Choroid plexus epithelial cell (primary cell): ENCODE data around the gene STARD3.

Experiments used
- DNase-seq: peaks from one replicate; pipeline ENCODE4 v3.0.0-alpha.2; 2010; ENCODE audit warnings: low read depth
- H3K4me3 ChIP-seq: 2 replicates; pipeline ENCODE4 v1.5.1; 2011; ENCODE audit warnings: low read depth, mild to moderate bottlenecking, control low read depth, low read length, moderate library complexity
- TF ChIP-seq, protein P1 (sequence below): conservative IDR thresholded peaks from 2 replicates; pipeline ENCODE4 v1.5.1; 2011; ENCODE audit warnings: low read depth, mild to moderate bottlenecking, control low read depth, inconsistent platforms, low read length, moderate library complexity

The STARD3 gene

DNA sequence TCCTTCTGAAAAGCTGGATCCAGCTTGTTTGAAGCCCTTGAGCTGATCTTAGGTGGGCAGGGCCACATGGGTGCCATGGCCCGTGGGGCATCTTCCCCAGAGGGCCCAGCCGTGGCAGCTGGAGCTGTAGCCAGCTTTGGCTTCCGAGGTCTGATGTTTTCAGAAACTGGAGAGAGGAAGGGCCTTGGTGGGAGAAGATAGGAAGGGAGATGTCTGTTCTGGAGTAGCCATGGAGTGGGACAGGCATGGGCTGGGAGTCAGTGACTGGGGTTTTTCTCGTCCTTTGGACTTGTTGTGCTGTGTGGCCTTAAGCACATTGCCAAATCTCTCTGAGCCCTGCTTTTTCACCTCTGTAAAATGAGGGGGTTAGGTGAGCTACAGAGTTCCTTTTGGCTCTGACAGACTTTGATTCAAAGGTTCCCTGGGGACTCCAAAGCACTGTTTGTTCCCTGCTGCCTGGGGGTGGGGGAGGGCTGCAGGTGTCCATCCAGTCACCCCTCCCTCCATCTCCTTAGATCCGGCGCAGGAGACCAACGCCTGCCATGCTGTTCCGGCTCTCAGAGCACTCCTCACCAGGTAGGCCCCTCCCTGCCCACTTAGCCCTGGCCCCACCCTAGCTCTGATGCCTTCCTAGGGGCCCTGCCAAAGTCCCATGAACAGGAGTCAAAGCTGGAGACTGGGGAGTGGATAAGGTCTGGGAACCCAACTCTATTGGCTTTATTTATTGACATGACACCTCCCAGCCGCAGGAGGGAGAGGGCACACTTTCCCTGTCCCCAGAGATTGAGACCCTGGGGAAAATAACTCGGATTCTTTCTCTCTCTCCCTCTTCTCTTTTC, 8.1 kb upstream of the STARD3 start:
- TF ChIP-seq, protein P1, sequence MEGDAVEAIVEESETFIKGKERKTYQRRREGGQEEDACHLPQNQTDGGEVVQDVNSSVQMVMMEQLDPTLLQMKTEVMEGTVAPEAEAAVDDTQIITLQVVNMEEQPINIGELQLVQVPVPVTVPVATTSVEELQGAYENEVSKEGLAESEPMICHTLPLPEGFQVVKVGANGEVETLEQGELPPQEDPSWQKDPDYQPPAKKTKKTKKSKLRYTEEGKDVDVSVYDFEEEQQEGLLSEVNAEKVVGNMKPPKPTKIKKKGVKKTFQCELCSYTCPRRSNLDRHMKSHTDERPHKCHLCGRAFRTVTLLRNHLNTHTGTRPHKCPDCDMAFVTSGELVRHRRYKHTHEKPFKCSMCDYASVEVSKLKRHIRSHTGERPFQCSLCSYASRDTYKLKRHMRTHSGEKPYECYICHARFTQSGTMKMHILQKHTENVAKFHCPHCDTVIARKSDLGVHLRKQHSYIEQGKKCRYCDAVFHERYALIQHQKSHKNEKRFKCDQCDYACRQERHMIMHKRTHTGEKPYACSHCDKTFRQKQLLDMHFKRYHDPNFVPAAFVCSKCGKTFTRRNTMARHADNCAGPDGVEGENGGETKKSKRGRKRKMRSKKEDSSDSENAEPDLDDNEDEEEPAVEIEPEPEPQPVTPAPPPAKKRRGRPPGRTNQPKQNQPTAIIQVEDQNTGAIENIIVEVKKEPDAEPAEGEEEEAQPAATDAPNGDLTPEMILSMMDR, result no peak
- DNase-seq, result no peak
- no peak overlapping the region for H3K4me3 ChIP-seq

DNA sequence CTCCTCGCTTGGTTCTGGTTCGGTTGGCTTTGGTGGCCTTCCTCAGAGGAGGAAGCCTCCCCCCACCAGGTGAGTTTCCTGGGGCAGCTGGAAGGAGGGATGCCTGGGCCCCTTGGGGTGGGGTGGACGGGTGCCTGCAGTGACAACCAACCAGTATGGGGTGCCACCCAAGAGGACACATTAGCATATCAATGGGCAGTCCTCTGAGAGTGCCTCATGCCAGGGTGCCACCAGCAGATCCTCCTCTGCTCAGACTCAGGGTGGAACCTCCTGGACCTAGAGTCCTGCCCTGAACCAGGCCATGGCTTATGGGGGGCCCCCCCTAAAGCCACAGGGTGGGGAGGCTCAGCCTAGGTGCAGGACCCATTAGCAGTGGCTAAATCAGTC, 7.5 kb upstream of the STARD3 start:
- no peak overlapping the region for H3K4me3 ChIP-seq
- TF ChIP-seq, protein P1, result no peak
- no peak for DNase-seq

DNA sequence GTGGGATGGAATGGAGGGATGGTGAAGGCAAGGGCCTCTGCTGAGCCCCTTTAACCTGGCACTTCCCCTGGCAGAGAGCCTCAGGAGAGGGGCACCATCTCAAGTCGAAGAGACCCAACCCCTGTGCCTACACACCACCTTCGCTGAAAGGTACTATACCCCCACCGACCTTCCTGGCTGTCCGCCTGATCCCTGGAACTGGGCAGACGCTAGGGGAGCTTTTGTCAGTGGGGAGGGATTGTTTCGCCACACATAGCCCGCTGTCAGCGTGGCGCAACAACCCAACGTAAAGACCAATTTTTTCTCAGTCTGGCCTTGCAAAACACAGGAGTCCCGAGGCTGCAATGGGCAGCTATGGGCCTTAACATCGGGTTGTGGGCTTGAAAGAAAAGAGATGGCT, 7.0 kb upstream of the STARD3 start:
- DNase-seq, result no peak
- TF ChIP-seq, protein P1, result no peak

DNA sequence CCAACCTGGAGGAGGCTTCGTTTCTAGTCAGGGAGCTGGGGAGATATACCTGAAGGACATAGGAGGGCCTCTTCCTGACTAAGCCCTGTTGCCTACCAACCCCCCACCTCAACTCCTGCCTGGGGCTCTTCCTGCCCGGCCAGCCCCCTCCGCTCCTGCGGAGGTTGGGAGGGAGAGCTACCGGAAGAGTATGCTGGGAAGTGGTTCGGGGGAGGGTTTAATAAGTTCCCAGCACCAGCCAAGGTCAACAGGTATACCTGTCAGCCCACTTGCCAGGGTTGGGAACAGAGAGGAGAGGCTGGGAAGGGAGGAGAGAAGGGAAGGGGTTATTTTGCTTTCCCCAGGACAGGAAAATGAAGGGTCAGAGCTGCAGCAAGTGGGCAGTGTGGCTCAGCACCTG, 5.5 kb upstream of the STARD3 start:
- H3K4me3 ChIP-seq, result no peak overlapping the region
- no peak for DNase-seq
- TF ChIP-seq, protein P1, result no peak

More for the DNA sequence above, 7.0 kb upstream of the STARD3 start:
- no peak overlapping the region for H3K4me3 ChIP-seq

DNA sequence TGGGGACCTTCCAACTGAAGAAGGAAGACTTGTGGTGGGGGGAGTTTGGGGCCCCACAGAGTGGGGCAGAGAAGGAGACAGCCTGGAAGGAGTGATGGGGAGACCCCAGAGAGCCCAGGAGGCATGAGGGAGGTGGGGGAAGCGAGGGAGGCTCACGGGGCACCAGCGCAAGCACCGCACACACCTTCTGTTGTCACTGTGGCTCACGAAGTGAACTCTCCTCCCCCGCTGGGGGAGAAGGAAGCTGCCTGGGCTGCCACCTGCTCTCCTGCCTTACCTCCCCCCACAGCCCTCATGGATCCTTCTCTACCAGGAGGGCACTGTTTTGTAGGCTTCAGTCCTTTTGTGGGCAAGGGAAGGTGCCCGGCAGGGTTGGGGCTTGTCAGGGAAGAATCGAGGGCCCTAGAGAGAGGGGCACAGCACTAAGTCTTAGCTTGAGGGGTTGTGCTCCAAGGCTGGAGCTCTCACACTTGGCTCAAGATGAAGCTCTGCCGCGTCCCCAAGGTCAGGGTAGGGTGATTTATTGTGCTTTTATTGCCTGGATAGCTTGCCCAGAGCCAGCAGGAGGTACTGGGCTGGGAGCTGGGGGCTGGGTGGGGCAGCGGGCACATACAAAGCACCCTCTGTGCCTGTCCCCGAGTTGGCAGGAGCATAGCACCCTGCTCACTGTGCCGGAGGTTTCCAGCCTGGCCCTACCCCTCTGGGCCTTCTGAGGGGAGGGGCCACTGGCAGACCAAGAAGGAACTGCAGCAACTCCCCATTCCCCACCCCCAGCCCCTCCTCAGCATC, 4.6 kb upstream of the STARD3 start:
- no peak overlapping the region for H3K4me3 ChIP-seq
- TF ChIP-seq, protein P1, result no peak
- no peak for DNase-seq

DNA sequence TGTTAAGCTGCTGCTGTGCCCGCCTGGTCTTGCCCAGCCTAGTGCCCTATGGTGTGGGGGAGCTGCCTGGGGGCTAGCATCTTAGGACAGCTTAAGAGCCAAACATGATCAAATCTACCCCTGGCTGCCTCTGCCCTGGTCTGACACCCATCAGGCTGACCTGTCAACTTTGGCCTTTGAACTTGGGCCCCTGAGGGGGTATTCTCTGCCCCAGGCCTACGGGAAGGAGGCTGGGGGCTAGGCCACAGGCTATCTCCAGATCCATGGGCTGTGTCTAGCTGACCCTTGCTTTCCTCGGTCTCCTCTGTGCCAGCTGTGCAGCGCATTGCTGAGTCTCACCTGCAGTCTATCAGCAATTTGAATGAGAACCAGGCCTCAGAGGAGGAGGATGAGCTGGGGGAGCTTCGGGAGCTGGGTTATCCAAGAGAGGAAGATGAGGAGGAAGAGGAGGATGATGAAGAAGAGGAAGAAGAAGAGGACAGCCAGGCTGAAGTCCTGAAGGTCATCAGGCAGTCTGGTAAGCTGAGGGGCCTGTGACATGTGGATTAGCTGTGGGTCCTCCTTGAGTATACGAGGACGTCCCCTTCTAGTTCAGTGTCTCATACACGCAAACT, 3.3 kb upstream of the STARD3 start:
- H3K4me3 ChIP-seq, result no peak overlapping the region
- no peak for DNase-seq
- TF ChIP-seq, protein P1, result no peak
